ENCODE results near the gene FBXO31. TPM values are rescaled to one million over a fixed set of nuclear protein-coding genes. Genes with fewer than 3 reads are reported as not detected.
"Not testable (repeated sequence)": the region's sequence is repeated elsewhere in the genome, so short reads cannot be mapped to it uniquely, and the experiment has no call there.

FBXO31 gene
- total and polyA plus RNA-seq, 9 of the 15 experiments (the other 6 are each of a cell fraction or from before 2014, with no cell fraction given), result 0.18 to 33.3 (median 10.9) TPM

- TF ChIP-seq DLX4 (CRISPR knock-in tag; IDR thresholded peaks at IDR 0.05), result no peak
- TF ChIP-seq, protein P1, sequence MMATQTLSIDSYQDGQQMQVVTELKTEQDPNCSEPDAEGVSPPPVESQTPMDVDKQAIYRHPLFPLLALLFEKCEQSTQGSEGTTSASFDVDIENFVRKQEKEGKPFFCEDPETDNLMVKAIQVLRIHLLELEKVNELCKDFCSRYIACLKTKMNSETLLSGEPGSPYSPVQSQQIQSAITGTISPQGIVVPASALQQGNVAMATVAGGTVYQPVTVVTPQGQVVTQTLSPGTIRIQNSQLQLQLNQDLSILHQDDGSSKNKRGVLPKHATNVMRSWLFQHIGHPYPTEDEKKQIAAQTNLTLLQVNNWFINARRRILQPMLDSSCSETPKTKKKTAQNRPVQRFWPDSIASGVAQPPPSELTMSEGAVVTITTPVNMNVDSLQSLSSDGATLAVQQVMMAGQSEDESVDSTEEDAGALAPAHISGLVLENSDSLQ (IDR thresholded peaks at IDR 0.05), result peak; percentile 60
Observed at GRCh38 chr16:87363771-87364455, 19.7 kb downstream of the FBXO31 start (continued).

GRCh38 chr16:87362828-87363559, 20.6 kb downstream of the FBXO31 start:
- POLR2A ChIA-PET, result interaction anchor here (0.6 to 2.3 kb wide), 7 partner anchors 10 to 190 kb away, joined by 3 to 13 read pairs (median 4); partner anchors contain the start of gene FBXO31
- 88% methylated on average over 12 of the region's 13 CpGs for WGBS (ENCODE audit: insufficient coverage, low coverage, missing lambda C conversion rate)
- H3K9me1 ChIP-seq (ENCODE audit: control insufficient read depth, insufficient read depth, low read length); in situ Hi-C loops (cut with MboI); H3K4me3 ChIP-seq; DNase-seq (ENCODE audit: extremely low read depth in 1 of 4, low spot score in 3 of 4); H3K9me3 ChIP-seq (replicated peaks; ENCODE audit: control insufficient read depth, insufficient read depth, low read depth, low read length); FAIRE-seq; H3K4me2 ChIP-seq (ENCODE audit: insufficient read depth, low read length); BruUV-seq (replicated peaks); H3K27ac ChIP-seq (ENCODE audit: extremely low read depth, low read depth, low read length); CTCF ChIA-PET (ENCODE audit: low intra/inter-chr PET ratio); H3K27me3 ChIP-seq (ENCODE audit: control insufficient read depth in 2 of 2, insufficient read depth in 2 of 2, low read length in 2 of 2); ATAC-seq; H3K9ac ChIP-seq (ENCODE audit: insufficient read depth in 1 of 2, low read depth in 2 of 2, low read length in 2 of 2); intact Hi-C loops (cut with micrococcal nuclease); H2AFZ ChIP-seq (ENCODE audit: low read depth, low read length): not testable (repeated sequence)
- H3K79me2 ChIP-seq (ENCODE audit: control insufficient read depth, insufficient read depth, low read length), result peaks cover 50% of the 10 kb centered on the region
- TF ChIP-seq NFIC (IDR thresholded peaks at IDR 0.05), result peak; percentile 57; the same call in 1 of the 2 replicates
- H3K36me3 ChIP-seq (ENCODE audit: control insufficient read depth, insufficient read depth, low read length), result peaks cover 71% of the 10 kb centered on the region
- peaks cover 22% of the 10 kb centered on the region for H4K20me1 ChIP-seq (replicated peaks; ENCODE audit: control insufficient read depth, insufficient read depth, low read length)
- peaks cover 17% of the 10 kb centered on the region in 2 experiments for H3K4me1 ChIP-seq (replicated peaks in 1 of 2; ENCODE audit: control insufficient read depth in 2 of 2, insufficient read depth in 2 of 2, low read length in 2 of 2)

Measured in K562 (cell line).